HG03469 (cell line): Measurements from ENCODE around the gene ZNRD2.

Experiments
- ATAC-seq: cut with Tn5 transposase; IDR thresholded peaks from one replicate; pipeline ENCODE4 v1.9.1; 2021; ENCODE audit warnings: mild to moderate bottlenecking, moderate library complexity, moderate number of reproducible peaks; ENCODE audit not compliant: unreplicated experiment

The ZNRD2 gene

GRCh38 chr11:65606876-65607613 lies 36.8 kb downstream of the ZNRD2 start:
- no peak for ATAC-seq

GRCh38 chr11:65607614-65608426 lies 37.5 kb downstream of the ZNRD2 start:
- no peak for ATAC-seq

GRCh38 chr11:65609229-65609628 lies 39.0 kb downstream of the ZNRD2 start:
- ATAC-seq = no peak

GRCh38 chr11:65609665-65610064 lies 39.4 kb downstream of the ZNRD2 start:
- ATAC-seq = no peak

GRCh38 chr11:65610404-65610803 lies 40.1 kb downstream of the ZNRD2 start:
- no peak for ATAC-seq

GRCh38 chr11:65611028-65611757 lies 40.9 kb downstream of the ZNRD2 start:
- no peak for ATAC-seq

GRCh38 chr11:65611758-65612603 lies 41.7 kb downstream of the ZNRD2 start:
- no peak for ATAC-seq

GRCh38 chr11:65612691-65613090 lies 42.4 kb downstream of the ZNRD2 start:
- no peak for ATAC-seq

- ATAC-seq = no peak
Observed at GRCh38 chr11:65613091-65613928, 43.0 kb downstream of the ZNRD2 start.

- ATAC-seq = peak; percentile 54
Observed at GRCh38 chr11:65615229-65615949, 45.1 kb downstream of the ZNRD2 start, which contains the start of gene PCNX3. Gene PCNX3, plus strand, starts transcription at chr11:65615776. Its CDS starts 536 bp downstream, at chr11:65616312.

GRCh38 chr11:65615950-65616574 lies 45.8 kb downstream of the ZNRD2 start:
- no peak for ATAC-seq

- ATAC-seq = no peak
Observed at GRCh38 chr11:65616575-65617001, 46.3 kb downstream of the ZNRD2 start.

- ATAC-seq = no peak
Observed at GRCh38 chr11:65617136-65617850, 47.0 kb downstream of the ZNRD2 start.

GRCh38 chr11:65617990-65618751 lies 47.9 kb downstream of the ZNRD2 start:
- ATAC-seq = no peak

GRCh38 chr11:65618763-65619162 lies 48.5 kb downstream of the ZNRD2 start:
- no peak for ATAC-seq

- ATAC-seq = no peak
Observed at GRCh38 chr11:65619281-65619928, 49.1 kb downstream of the ZNRD2 start.

- no peak for ATAC-seq
Observed at GRCh38 chr11:65620666-65621065, 50.4 kb downstream of the ZNRD2 start.
